NCI-H1436 treated with DMSO at 0.1 percent for 48 hours (cell line): ENCODE measurements around the gene CAPN10.

Source experiments
- DNase-seq: peaks from one replicate; lab custom pipeline; 2025; lab: John Stamatoyannopoulos, UW

The CAPN10 gene

GRCh38 chr2:240564561-240565332 lies 21.8 kb upstream of the CAPN10 start:
- DNase-seq = no peak

DNA sequence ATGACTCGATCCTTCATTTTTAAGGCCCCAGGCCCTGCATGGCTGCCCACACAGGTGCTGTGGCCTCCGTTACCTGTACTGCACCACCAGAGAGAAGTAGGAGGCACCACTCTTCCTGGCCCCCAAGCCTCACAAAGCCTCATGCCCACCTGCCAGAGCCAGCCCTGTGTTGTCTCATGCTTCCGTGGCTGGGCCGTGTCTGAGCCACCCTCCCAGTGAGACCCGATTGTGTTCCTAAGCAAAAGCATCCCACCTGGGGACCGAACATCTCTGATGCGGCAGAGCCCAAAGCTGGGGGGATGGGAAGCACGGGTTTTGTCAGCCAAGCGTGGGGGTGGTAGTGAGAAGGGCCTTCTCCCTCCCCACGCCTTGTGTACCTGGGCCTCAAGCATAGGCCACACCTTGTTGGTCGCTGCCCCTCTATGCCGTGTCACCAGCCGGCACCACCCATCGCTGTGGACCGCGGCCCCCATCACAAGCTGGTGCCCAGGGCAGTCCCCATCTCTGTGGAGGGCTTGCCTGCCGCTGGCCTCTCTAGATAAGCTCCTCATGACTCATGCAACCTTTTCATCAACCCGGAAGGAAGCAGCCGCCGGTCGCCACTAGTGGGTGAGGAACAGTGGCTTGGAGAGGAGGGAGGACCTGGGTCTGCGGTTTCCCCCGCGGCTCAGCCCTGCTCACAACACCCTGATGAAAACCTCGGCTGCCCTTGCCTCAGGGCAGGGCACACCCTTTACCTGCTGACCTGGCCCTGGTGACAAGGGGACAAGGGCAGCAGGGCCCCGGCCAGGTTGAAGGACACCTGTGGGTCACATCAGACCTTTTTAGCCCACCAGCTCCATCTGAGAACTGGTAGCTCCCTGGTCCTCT lies 21.0 kb upstream of the CAPN10 start:
- no peak for DNase-seq

DNA sequence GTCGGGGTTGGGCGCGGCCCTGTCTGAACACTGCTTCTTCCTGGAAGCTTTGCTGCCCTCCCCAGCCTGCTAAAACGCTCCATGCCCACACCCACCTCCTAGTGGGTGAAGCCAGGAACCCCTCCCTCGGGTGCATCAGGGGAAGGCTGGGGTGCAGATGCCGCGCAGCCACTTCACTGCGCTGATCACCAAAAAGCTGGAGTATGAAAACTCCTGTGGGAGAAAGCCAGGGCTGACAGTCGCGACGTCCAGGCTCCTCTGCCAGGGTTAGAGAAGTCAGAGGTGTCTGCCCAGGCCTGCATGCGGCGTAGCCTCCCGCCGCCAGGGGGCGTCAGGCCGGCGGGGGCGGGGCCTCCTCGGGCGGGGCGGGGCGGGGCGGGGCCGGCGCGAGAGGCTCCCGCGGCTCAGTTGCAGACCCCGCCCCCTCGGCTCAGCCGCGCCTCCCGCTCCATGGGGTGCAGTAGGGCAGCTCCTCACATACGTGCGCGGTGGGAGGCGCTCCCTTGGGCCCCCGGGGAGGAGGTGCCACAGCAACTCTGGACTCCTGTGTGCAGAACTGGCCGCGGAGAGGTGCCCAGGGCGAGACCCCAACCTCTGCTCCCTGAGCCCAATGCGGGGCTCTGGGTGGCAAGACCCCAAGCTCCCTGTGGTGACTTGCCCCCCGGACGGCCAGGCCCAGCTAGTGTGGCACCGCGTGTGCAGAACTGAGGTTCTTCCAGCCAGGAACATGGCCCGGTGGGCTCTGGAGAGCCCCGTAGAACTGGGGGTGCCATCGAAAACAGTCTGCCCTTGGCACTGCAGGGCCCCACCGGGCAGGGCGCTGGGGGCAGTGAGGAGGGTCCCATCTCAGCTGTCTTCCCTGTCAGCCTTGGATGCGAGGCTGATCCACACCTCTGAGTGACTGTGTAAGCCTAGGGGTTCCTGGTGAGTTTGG lies 20.1 kb upstream of the CAPN10 start:
- DNase-seq = peak; percentile 24

DNA sequence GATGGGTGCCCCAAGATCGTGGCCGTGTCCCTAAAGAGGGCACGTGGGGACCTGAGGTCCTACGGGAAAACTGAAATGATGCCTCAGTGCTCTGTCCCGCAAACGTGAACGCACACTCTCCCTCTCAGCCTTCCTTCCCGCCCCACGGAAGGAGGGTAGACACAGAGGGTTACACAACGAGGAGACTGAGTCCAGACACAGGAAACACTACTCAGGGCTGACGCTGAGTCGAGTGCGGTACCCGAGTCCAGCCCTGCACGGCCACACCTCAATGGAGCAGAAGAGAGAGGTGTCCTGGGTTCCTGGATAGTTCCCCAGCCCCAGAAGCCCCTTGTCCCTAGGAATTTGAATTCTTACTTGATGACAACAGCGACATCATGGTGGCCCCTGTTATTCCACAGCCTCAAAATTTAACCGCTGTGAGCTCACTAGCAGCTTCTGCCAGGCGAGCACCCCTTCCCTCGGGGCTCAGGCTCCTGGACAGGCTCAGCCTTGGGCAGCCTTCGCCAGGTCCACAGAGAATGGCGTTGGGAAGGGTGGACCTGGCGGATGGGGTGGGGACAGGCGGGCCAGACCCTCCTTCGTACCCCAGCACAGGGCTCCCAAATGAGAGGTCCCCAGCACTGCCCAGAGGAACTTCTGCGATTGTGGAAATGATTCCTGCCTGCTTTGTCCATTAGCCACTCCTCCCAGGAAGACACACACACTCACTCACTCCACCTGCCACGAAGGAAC lies 19.2 kb upstream of the CAPN10 start:
- no peak for DNase-seq

DNA sequence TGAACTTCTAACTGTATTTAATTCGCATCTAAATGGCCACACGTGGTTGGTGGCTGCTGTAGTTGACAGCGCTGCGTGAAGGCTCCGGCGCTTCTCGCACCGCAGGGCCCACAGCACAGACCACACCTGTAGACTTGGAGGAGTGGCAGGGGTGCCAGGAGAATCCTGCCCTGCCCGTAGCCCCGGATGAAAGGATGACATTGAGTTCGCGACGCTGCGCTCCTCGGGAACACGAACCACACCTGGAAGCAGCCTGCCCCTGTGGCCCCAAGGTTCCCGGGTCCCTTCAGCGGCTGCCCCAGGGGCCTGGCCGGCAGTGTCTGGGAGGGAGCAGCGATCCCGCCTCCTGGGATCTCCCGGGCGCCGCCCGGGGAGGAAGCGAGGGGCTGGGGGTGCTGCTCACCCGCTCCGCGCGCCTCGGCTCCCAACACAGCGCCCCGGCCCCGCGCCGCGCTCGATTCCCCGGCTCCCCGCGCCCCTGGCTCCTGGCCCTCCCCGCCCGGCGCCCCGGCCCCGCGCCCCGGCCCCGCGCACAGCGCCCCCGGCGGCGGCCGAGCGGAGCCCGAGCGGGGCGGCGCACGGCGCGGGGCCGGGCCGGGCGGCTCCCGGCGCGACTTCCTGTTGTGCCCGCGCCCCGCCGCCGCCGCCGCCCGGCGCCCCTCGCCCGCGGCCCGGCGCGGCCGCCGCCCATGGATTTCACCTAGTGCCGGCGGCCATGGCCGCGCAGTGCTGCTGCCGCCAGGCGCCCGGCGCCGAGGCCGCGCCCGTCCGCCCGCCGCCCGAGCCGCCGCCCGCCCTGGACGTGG lies 18.5 kb upstream of the CAPN10 start, which contains the start of gene RNPEPL1:
Gene RNPEPL1, plus strand, starts transcription at position 613 of the 806 bp plus-strand sequence. Its CDS starts 103 bp downstream, at position 716.
- no peak for DNase-seq

DNA sequence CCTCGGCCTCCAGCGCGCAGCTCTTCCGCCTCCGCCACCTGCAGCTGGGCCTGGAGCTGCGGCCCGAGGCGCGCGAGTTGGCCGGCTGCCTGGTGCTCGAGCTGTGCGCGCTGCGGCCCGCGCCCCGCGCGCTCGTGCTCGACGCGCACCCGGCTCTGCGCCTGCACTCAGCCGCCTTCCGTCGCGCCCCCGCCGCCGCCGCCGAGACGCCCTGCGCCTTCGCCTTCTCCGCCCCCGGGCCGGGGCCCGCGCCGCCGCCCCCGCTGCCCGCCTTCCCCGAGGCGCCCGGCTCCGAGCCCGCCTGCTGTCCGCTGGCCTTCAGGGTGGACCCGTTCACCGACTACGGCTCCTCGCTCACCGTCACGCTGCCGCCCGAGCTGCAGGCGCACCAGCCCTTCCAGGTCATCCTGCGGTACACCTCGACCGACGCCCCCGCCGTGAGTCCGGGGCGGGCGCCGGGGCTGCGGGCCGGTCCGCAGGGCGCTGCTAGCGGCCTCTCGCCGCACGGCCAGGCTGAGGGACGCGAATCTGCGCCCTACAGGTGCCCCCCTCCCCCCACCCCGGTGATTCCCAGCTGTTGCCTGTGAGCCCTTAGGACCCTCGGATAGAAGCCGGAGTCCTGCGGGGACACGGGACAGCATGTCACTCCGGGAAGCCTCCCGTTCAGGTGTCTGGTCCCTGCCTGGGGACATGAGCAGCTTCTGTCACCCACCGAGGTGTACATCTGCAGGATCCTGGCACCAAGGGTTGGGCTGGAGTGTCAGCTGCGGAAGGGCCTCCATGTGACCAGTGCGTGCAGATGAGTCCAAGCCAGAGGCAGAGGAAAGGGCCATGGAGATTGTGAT lies 17.6 kb upstream of the CAPN10 start:
- DNase-seq = no peak

GRCh38 chr2:240569523-240569997 lies 17.0 kb upstream of the CAPN10 start:
- DNase-seq = no peak

GRCh38 chr2:240569998-240570530 lies 16.5 kb upstream of the CAPN10 start:
- no peak for DNase-seq

GRCh38 chr2:240570531-240571313 lies 15.8 kb upstream of the CAPN10 start:
- no peak for DNase-seq

DNA sequence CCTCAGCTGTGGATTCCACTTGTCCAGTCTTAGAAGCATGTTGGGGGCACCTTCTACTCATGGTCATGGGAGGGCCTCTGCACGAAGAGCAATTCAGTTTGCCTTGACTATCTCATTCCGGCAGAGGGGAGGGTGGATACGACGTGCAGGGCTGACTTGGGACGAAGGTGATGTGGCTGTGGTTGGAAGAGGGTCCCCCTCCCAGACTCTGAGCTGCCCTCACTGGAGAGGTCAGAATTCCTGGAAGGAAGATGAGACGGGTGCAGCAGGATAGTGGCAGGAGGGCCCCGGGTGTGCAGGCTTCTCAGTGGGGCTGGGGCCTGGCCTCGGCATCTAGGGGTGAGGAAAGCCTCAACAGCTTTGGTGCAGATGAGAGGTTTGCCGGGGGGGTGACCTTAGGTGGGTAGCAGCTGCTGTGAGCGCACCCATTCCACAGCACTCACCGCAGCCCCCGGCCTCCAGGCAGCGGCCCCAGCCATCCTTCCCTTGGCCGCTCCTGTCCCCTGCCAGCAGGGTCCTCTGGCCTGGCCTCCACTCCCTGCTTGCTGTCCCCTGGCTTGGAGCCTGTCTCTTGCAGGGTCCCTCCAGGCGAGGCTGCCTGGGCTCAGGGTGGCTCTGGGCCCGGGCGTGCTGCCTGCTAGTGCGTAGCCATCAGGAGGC lies 15.1 kb upstream of the CAPN10 start:
- no peak for DNase-seq

DNA sequence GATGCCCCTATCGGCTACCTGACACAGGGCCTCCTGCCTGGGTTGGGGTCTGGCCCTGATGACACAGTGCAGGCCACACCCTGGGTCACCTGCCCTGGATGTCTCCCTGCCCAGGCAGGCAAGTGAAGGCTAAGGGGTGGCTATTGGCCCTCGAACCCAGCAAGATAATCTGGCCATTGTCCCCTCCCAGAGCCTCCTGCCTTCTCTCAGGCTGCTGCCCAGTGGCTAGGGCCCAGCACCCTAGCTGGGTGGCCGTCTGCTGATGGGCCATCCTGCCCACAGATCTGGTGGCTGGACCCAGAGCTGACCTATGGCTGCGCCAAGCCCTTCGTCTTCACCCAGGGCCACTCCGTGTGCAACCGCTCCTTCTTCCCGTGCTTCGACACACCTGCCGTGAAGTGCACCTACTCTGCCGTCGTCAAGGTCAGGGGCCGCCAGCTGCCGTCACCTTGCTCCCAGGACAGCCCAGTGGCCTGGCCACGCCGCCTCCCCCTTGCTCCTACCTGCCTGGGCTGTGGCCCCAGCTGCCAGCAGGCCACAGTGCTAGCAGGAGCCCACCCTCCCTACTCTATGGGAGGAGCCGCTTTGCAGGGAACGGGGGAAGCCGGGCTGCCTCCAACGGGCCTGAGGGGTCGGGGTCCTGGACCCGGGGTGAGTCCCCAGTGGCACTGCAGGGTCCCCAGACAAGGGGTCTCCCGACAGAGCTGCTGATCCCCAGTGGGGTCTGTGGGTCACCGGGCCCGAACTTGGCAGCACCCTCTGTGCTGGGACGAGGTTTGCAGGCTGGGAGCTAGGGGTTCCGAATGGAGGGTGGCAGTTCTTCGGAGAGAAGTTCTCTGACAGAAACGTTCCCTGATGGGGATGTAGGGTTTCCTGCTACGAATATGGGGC lies 14.1 kb upstream of the CAPN10 start:
- DNase-seq = no peak

DNA sequence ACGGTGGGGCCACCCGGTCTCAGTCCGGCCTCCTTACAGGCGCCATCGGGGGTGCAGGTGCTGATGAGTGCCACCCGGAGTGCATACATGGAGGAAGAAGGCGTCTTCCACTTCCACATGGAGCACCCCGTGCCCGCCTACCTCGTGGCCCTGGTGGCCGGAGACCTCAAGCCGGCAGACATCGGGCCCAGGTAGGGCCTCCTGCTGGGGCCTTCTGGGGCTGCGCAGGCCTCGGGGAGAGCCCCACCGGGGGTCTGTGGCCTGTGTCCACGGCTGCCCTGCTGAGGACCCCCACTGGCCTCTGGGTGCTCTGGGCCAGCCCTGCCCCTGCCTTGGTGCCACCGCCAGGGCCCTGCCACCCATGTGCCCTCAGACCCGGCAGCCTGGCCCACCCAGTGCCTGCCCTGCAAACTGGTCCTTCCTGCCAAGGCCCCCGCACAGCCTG lies 13.4 kb upstream of the CAPN10 start:
- no peak for DNase-seq

DNA sequence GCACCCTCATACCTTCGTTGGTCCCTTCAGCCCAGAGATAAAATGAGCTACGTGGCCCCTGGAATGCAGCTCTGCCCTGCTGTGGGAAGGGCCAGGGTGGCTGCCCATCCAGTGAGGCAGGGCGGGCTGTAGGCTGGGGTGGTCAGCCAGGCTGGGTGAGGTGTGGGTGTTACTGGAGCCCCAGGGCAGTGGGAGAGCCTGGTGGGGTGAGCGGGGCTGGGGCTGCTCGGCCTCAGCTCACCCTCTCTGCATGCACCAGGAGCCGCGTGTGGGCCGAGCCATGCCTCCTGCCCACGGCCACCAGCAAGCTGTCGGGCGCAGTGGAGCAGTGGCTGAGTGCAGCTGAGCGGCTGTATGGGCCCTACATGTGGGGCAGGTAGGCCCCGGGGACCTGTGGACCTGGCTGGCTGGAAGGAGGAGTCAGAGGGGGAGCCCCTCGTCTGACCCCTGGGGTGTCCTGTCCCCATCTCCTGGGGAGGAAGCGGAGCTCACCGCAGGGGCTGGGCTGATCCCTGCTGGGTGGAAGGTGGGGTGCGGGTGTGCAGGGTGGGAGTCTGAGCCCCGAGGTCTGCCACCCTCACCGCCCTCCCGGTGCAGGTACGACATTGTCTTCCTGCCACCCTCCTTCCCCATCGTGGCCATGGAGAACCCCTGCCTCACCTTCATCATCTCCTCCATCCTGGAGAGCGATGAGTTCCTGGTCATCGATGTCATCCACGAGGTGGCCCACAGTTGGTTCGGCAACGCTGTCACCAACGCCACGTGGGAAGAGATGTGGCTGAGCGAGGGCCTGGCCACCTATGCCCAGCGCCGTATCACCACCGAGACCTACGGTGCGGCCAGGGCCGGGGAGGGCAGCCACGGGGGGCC lies 12.8 kb upstream of the CAPN10 start:
- no peak for DNase-seq

DNA sequence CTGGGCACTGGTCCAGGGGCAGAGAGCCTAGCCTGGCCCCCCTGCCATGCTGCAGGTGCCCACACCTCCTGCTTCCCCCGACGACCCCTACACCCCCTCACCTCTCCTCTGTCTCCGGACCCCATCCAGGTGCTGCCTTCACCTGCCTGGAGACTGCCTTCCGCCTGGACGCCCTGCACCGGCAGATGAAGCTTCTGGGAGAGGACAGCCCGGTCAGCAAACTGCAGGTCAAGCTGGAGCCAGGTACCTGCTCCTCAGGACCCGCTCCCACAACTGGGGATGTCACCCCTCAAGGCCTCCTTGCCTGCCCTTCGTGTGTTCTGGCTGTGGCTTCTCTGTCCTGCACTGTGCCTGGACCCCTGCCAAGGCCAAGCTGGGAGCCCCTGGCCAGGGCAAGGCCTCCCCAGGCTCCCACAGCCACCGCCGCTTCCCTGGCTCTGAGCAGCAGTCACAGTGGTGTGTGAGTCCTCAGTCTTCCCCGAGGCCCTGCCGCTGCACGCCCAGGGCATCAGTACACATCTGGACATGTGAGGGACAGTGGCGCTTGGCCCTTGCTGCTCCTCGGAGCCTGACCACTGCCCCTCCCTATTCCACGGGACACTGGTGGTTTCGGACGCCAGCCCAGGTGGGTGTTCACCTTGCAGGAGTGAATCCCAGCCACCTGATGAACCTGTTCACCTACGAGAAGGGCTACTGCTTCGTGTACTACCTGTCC lies 12.0 kb upstream of the CAPN10 start:
- DNase-seq = no peak
